Measurements from ENCODE around the gene ATP6V1G1. TPM values are rescaled to one million over a fixed set of nuclear protein-coding genes. Genes with fewer than 3 reads are reported as not detected.
A peak's percentile ranks its signal among the peaks of the same experiment; 100 is the strongest.

The ATP6V1G1 gene, protein sequence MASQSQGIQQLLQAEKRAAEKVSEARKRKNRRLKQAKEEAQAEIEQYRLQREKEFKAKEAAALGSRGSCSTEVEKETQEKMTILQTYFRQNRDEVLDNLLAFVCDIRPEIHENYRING
- total RNA-seq: 100 to 1,000 TPM in 3 of 4 donors, 10 to 100 TPM in 1; 91.2 to 137 (median 120) TPM

- H3K9me3 ChIP-seq: no peaks in the 10 kb centered on the region
- H3K4me3 ChIP-seq: peak within 1 kb of the TSS; percentile 70 to 79
- H3K36me3 ChIP-seq: peaks cover 0 to 3% of the 10 kb centered on the region in 2 donors
- 0% methylated on average over 7 to 12 of the region's 52 CpGs for WGBS, 2 donors (ENCODE audit: low coverage in 1 of 2)
- TF ChIP-seq CTCF (IDR thresholded peaks at IDR 0.05) (peak in 1 of 4 experiments; percentile 12), EP300 (IDR thresholded peaks at IDR 0.05) (no peak), POLR2A (IDR thresholded peaks at IDR 0.05) (peak; percentile 83 to 90), POLR2AphosphoS5 (IDR thresholded peaks at IDR 0.05) (peak; percentile 91)
- H3K4me1 ChIP-seq: peaks cover 3 to 53% (median 31%) of the 10 kb centered on the region in 3 donors
- peak within 1 kb of the TSS; percentile 86 to 96 (median 92) for H3K27ac ChIP-seq
- ATAC-seq: peak; percentile 99
- H3K27me3 ChIP-seq: no peaks in the 10 kb centered on the region
Observed at GRCh38 chr9:114587345-114588202, at the start of gene ATP6V1G1. Gene ATP6V1G1 (plus strand): TSS chr9:114587769. CDS start chr9:114587839, 70 bp downstream.

GRCh38 chr9:114538241-114538640 lies 49.3 kb upstream of the ATP6V1G1 start:
- WGBS, 2 donors (ENCODE audit: low coverage in 1 of 2): 27% methylated on average over 4 of the region's 5 CpGs; no CpG with 5 or more reads in 1 of the 2 donors
- no peaks in the 10 kb centered on the region for H3K9me3 ChIP-seq
- TF ChIP-seq POLR2AphosphoS5 (IDR thresholded peaks at IDR 0.05) (no peak), POLR2A (IDR thresholded peaks at IDR 0.05) (no peak), EP300 (IDR thresholded peaks at IDR 0.05) (no peak), CTCF (IDR thresholded peaks at IDR 0.05) (no peak)

DNA sequence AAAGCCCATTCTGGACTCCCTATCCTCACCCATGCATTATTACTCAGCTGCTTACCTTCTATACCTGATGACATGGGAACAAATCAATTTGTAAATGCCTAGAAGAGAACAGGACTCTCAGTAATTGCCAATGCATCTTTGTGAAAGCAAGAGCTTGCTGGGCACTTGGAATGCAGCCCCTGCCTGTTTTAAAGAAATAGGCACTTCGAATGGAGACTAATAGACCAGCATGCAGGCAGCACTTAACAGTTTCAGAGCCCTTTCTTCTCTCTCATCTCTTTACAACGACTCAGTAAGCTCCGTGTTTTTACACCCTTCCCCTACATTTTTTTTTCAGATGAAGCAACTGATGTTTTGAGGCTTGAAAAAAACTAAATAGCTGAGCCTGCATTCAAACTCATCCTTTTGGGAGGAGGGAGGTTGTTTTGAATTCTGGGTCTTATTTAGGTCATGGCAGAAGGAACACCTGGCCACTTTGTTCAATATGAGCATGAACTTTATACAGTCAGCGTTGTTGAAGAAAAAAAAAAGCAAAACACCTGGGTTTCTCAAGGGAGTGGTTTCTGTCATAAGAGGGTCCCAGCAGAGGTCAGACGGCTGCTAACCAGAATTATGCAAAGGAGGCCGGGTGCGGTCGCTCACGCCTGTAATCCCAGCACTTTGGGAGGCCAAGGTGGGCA lies 47.7 kb upstream of the ATP6V1G1 start:
- Histone ChIP-seq H3K36me3 (no peaks in the 10 kb centered on the region), H3K4me1 (no peaks in the 10 kb centered on the region), H3K4me3 (no peak overlapping the region), H3K9me3 (no peaks in the 10 kb centered on the region), H3K27ac (no peak overlapping the region), H3K27me3 (no peaks in the 10 kb centered on the region)
- no peak for ATAC-seq
- TF ChIP-seq EP300 (IDR thresholded peaks at IDR 0.05) (no peak), POLR2A (IDR thresholded peaks at IDR 0.05) (no peak), POLR2AphosphoS5 (IDR thresholded peaks at IDR 0.05) (no peak), CTCF (IDR thresholded peaks at IDR 0.05) (no peak)
- WGBS, 2 donors (ENCODE audit: low coverage in 1 of 2): 52 to 74% methylated on average over 4 to 9 of the region's 9 CpGs

More at GRCh38 chr9:114538241-114538640, 49.3 kb upstream of the ATP6V1G1 start:
- H3K27ac ChIP-seq: no peak overlapping the region
- no peak for ATAC-seq
- no peak overlapping the region for H3K4me3 ChIP-seq
- no peaks in the 10 kb centered on the region for H3K27me3 ChIP-seq
- H3K4me1 ChIP-seq: no peaks in the 10 kb centered on the region
- no peaks in the 10 kb centered on the region for H3K36me3 ChIP-seq

DNA sequence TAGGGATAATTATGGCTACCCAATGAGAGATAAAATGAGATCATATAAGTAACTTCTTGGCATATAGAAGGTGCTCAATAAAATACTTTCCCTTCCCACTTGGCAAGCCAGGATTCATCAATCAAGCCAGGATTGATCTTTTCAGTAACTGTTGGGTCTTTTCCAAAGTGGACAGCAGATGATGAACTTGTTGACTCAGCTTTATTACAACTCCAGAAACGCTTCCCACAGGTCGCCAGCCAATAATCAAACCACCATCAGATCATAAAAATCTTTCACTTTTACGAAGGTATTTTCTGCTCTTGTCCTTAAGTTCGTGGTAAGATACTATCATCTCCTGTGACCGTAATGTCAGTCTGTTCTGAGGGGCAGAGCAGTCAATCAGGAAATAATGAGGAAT lies 42.5 kb upstream of the ATP6V1G1 start:
- ATAC-seq: no peak
- peaks cover 0 to 7% (median 0%) of the 10 kb centered on the region in 3 donors for H3K9me3 ChIP-seq

More for the DNA sequence above, 42.5 kb upstream of the ATP6V1G1 start:
- TF ChIP-seq EP300 (IDR thresholded peaks at IDR 0.05) (no peak), POLR2AphosphoS5 (IDR thresholded peaks at IDR 0.05) (no peak), POLR2A (IDR thresholded peaks at IDR 0.05) (no peak), CTCF (IDR thresholded peaks at IDR 0.05) (no peak)
- H3K36me3 ChIP-seq: no peaks in the 10 kb centered on the region
- no peak overlapping the region for H3K27ac ChIP-seq
- H3K4me3 ChIP-seq: no peak overlapping the region
- WGBS, 2 donors (ENCODE audit: low coverage in 1 of 2): 79 to 84% methylated on average over 5 of the region's 5 CpGs
- H3K27me3 ChIP-seq: no peaks in the 10 kb centered on the region
- no peaks in the 10 kb centered on the region for H3K4me1 ChIP-seq

All from gastroesophageal sphincter (tissue), 4 donors.